Measurements from ENCODE around the gene ZNF524. TPM values are rescaled to one million over a fixed set of nuclear protein-coding genes. Genes with fewer than 3 reads are reported as not detected.

ZNF524 gene
- total RNA-seq, 2 experiments from 2014 or later = 9.2 to 21.6 TPM

DNA sequence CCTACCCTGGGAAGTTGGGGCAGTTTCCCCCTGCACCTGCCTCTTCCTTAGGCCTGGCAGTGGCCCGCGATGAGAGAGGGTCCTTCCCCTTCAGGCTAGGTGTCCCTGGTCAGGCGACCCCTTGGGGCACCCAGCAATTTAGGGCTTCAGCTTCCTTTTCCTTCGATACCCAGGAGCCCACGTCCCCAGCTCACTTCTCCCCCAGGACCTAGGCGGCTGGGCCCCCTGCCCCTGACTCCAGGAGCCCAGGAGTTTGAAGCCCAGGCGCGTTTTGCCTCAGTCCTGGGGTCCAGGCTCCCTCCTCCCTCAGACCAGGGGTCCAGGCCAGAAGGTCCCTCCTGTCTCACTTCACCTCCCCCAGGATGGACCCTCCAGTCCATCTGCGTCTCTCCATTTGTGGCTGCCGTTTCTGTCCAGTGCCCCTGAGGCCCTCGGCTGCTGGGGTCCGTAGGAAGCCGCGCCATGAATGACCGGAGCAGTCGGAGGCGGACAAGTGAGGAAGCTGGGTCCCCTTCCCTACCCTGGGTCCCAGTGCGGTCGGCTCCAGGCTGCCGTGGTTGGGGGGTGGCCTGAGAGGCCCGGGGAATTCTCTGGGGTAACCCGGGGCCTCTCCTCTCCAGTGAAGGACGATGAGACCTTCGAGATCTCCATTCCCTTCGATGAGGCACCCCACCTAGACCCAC is 48.6 kb downstream of the ZNF524 start:
- Histone ChIP-seq H2AFZ (ENCODE audit: low read length) (no peak overlapping the region), H3K4me1 (ENCODE audit: insufficient read depth, low read length, poor library complexity, severe bottlenecking) (peaks cover 40% of the 10 kb centered on the region), H3K79me2 (ENCODE audit: insufficient read depth, low read depth, low read length) (peaks cover 40% of the 10 kb centered on the region), H3K4me2 (ENCODE audit: low read length) (peak overlapping the region; percentile 98), H3K27ac (ENCODE audit: low read depth, low read length, poor library complexity, severe bottlenecking) (peak overlapping the region; percentile 90), H3K9me3 (ENCODE audit: low read length) (no peaks in the 10 kb centered on the region), H3K4me3 (ENCODE audit: low read depth, low read length, poor library complexity, severe bottlenecking) (peak overlapping the region; percentile 72), H4K20me1 (ENCODE audit: insufficient read depth, low read length) (no peaks in the 10 kb centered on the region), H3K9me2 (ENCODE audit: insufficient read depth, low read length) (no peaks in the 10 kb centered on the region), H3K36me3 (ENCODE audit: insufficient read depth, low read length) (peaks cover 63% of the 10 kb centered on the region)
- ChIA-PET POLR2A (no interaction called here), CTCF (ENCODE audit: unreplicated experiment) (no interaction called here)
- TF ChIP-seq CTCF (conservative IDR thresholded peaks at IDR 0.05; ENCODE audit: low read length) (no peak), EZH2phosphoT487 (IDR thresholded peaks at IDR 0.05; ENCODE audit: borderline replicate concordance, low read depth, low read length) (no peak)
- no TSS peak for BruUV-seq (replicated peaks)
- no peak for DNase-seq (ENCODE audit: low spot score)
- intact Hi-C loops (cut with micrococcal nuclease; ENCODE audit: unreplicated experiment) = no loop called here

DNA sequence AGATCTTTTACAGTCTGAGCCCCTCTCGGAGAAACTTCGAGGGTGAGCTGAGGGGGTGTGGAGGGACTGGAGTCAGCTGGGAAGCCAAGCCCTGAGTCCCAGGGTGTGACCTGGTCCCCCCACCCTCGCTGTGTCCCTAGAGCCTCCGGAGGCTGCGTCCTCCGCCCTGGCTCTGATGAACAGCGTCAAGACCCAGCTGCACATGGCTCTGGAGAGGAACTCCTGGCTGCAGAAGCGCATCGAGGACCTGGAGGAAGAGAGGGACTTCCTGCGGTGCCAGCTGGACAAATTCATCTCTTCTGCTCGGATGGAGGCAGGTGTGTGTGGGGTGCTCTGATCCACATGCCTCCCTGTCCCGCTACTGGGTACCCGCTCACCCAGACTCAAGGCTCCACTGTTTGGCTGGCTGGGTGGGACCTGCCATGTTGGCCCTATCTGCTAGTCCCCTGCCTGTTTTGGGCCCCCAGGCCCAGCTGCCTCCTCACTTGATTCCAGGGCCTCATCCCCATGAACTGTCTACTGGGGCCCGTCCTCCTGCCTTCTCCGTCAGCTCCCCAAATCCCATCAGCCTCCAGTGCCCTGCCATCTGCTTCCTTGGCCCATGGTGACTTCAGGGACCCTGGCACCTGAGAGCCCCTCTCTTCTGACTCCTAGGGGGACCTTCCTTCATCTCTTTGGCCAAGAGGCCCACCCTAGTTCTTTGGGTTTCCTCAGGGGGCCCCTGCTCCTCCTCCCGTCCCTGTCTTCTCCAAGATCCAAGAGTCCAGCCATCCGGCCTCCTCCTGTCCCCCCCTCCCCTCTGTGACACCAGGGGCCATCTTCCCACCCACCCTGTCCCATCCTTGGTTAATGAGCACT is 49.4 kb downstream of the ZNF524 start:
- Histone ChIP-seq H3K36me3 (ENCODE audit: insufficient read depth, low read length) (peaks cover 56% of the 10 kb centered on the region), H3K79me2 (ENCODE audit: insufficient read depth, low read depth, low read length) (peaks cover 33% of the 10 kb centered on the region), H3K27ac (ENCODE audit: low read depth, low read length, poor library complexity, severe bottlenecking) (peak overlapping the region; percentile 90), H3K4me2 (ENCODE audit: low read length) (peak overlapping the region; percentile 98), H3K9me2 (ENCODE audit: insufficient read depth, low read length) (no peaks in the 10 kb centered on the region), H3K4me3 (ENCODE audit: low read depth, low read length, poor library complexity, severe bottlenecking) (peak overlapping the region; percentile 72), H2AFZ (ENCODE audit: low read length) (no peak overlapping the region), H3K9me3 (ENCODE audit: low read length) (no peaks in the 10 kb centered on the region), H4K20me1 (ENCODE audit: insufficient read depth, low read length) (no peaks in the 10 kb centered on the region), H3K4me1 (ENCODE audit: insufficient read depth, low read length, poor library complexity, severe bottlenecking) (peaks cover 40% of the 10 kb centered on the region)
- no peak for TF ChIP-seq EZH2phosphoT487 (IDR thresholded peaks at IDR 0.05; ENCODE audit: borderline replicate concordance, low read depth, low read length)
- TF ChIP-seq CTCF (conservative IDR thresholded peaks at IDR 0.05; ENCODE audit: low read length) = no peak
- no peak for DNase-seq (ENCODE audit: low spot score)
- POLR2A ChIA-PET = no interaction called here
- intact Hi-C loops (cut with micrococcal nuclease; ENCODE audit: unreplicated experiment) = no loop called here
- no TSS peak for BruUV-seq (replicated peaks)
- CTCF ChIA-PET (ENCODE audit: unreplicated experiment) = no interaction called here

GRCh38 chr19:55650126-55650557 is 50.1 kb downstream of the ZNF524 start:
- H3K9me3 ChIP-seq (ENCODE audit: low read length) = no peaks in the 10 kb centered on the region
- BruUV-seq (replicated peaks) = no TSS peak
- H3K4me2 ChIP-seq (ENCODE audit: low read length) = no peak overlapping the region
- no peak overlapping the region for H3K27ac ChIP-seq (ENCODE audit: low read depth, low read length, poor library complexity, severe bottlenecking)
- TF ChIP-seq CTCF (conservative IDR thresholded peaks at IDR 0.05; ENCODE audit: low read length) (no peak), EZH2phosphoT487 (IDR thresholded peaks at IDR 0.05; ENCODE audit: borderline replicate concordance, low read depth, low read length) (no peak)
- peaks cover 34% of the 10 kb centered on the region for H3K4me1 ChIP-seq (ENCODE audit: insufficient read depth, low read length, poor library complexity, severe bottlenecking)
- no peaks in the 10 kb centered on the region for H3K9me2 ChIP-seq (ENCODE audit: insufficient read depth, low read length)
- intact Hi-C loops (cut with micrococcal nuclease; ENCODE audit: unreplicated experiment) = no loop called here
- ChIA-PET POLR2A (no interaction called here), CTCF (ENCODE audit: unreplicated experiment) (no interaction called here)
- H4K20me1 ChIP-seq (ENCODE audit: insufficient read depth, low read length) = no peaks in the 10 kb centered on the region
- H3K79me2 ChIP-seq (ENCODE audit: insufficient read depth, low read depth, low read length) = peaks cover 26% of the 10 kb centered on the region
- DNase-seq (ENCODE audit: low spot score) = no peak
- no peak overlapping the region for H2AFZ ChIP-seq (ENCODE audit: low read length)
- no peak overlapping the region for H3K4me3 ChIP-seq (ENCODE audit: low read depth, low read length, poor library complexity, severe bottlenecking)
- H3K36me3 ChIP-seq (ENCODE audit: insufficient read depth, low read length) = peaks cover 49% of the 10 kb centered on the region

All from OCI-LY7 (cell line).